Body of pancreas (tissue), 4 donors: Measurements from ENCODE around the gene PTGES. TPM values are rescaled to one million over a fixed set of nuclear protein-coding genes. Genes with fewer than 3 reads are reported as not detected.
"Not testable (repeated sequence)": the region's sequence is repeated elsewhere in the genome, so short reads cannot be mapped to it uniquely, and the experiment has no call there.

Source experiments
- ATAC-seq: fragments of 150-250 bp; one replicate; pipeline ENCODE4 v1.9.1; 2016
- DNase-seq, 4 donors: peaks; one replicate each; pipeline ENCODE4 v3.0.0-alpha.2; 2019
- H3K27ac ChIP-seq, 4 donors: fragments of 200-600 bp; sonication (generic); 1 replicate in 3 of 4; 2 replicates in 1 of 4; pipeline versions ENCODE4 v1.5.1 to v1.6.1; 2016 to 2019; ENCODE audit warnings: mild to moderate bottlenecking in 1 of 4, mixed read lengths in 1 of 4, moderate library complexity in 1 of 4
- H3K27me3 ChIP-seq, 2 donors: fragments of 200-600 bp; sonication (generic); one replicate each; pipeline ENCODE4 v1.6.0; 2016; ENCODE audit warnings: mild to moderate bottlenecking in 1 of 2
- H3K36me3 ChIP-seq, 2 donors: fragments of 200-600 bp; sonication (generic); replicated peaks in 1 of 2; 2 replicates each; pipeline ENCODE4 v1.5.1; 2016; ENCODE audit warnings: low read depth in 2 of 2; ENCODE audit not compliant: insufficient read depth in 1 of 2
- H3K4me1 ChIP-seq: fragments of 200-600 bp; sonication (generic); one replicate; pipeline ENCODE4 v1.6.0; 2016
- H3K4me3 ChIP-seq, 2 donors: fragments of 200-600 bp; sonication (generic); 1 replicate in 1 of 2; 2 replicates in 1 of 2; pipeline ENCODE4 v1.5.1; 2016 to 2019
- H3K9me3 ChIP-seq, 3 donors: fragments of 200-600 bp; sonication (generic); 1 replicate in 2 of 3; 2 replicates in 1 of 3; pipeline ENCODE4 v1.5.1; 2016
- CTCF ChIP-seq, 7 experiments: fragments of 450-650 bp in 4 of 7; fragments of 200-600 bp in 3 of 7; sonication (generic) in 3 of 7; IDR thresholded peaks; one replicate each; pipeline ENCODE4 v1.5.1; 2016 to 2019; ENCODE audit warnings: antibody characterized with exemption in 7 of 7
- POLR2A ChIP-seq, 3 donors: fragments of 450-650 bp; IDR thresholded peaks; one replicate each; pipeline ENCODE4 v1.6.1; 2016; ENCODE audit warnings: antibody characterized with exemption in 3 of 3, mild to moderate bottlenecking in 2 of 3
- WGBS, 2 donors: methylation state at CpG; one replicate each; pipeline ENCODE4 v1.1.5; 2017; 5-methylcytosine and 5-hydroxymethylcytosine counted together
- intact Hi-C: fragments of 100-400 bp; cut with DNase I; formaldehyde crosslinking; loops from one replicate; pipeline ENCODE4 v1.15.1; 2023
- total RNA-seq, 2 donors: library from RNA; depleted of rRNA; stranded (reverse); fragments of >200 nt; gene quantifications; one replicate each; pipeline ENCODE4 v1.1.0, GENCODE V29; 2016

Gene PTGES
- total RNA-seq, 2 donors from 2014 or later = 0.52 to 0.66 TPM

- intact Hi-C loops = loop anchor here (10.0 kb wide), 1 partner anchor 652 kb away; no protein-coding TSS in a partner anchor
- 75 to 82% methylated on average over 10 of the region's 10 CpGs for WGBS, 2 donors
- Histone ChIP-seq H3K27ac (no peak overlapping the region), H3K4me3 (no peak overlapping the region), H3K27me3 (no peaks in the 10 kb centered on the region), H3K4me1 (peaks cover 8% of the 10 kb centered on the region), H3K9me3 (no peaks in the 10 kb centered on the region), H3K36me3 (no peaks in the 10 kb centered on the region)
- DNase-seq (no peak), ATAC-seq (no peak)
- no peak for TF ChIP-seq CTCF (IDR thresholded peaks at IDR 0.05)
- no peak for TF ChIP-seq POLR2A (IDR thresholded peaks at IDR 0.05)
Observed at GRCh38 chr9:129786481-129786880, 33.6 kb upstream of the PTGES start.

DNA sequence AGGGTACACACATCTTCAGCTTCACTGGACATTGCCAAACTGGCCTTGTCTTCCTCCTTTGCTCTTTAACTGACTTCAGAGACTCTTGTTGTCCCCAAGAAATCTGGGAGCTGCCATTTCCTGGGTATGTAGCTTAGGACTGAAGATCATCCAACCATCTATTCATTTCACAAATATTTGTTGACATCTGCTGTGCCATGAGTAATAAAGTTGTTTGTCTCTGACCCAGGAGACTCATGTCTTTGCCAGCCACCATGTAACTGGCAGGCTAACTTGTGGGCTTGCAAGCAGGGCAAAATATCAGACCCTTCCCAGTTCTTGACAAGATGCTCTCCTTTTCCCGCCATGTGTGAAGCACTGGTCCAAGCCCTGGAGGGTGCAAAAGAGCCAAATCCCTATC, 33.0 kb upstream of the PTGES start:
- no peaks in the 10 kb centered on the region for H3K9me3 ChIP-seq
- DNase-seq (no peak), ATAC-seq (no peak)
- no peaks in the 10 kb centered on the region for H3K27me3 ChIP-seq
- H3K27ac ChIP-seq = no peak overlapping the region
- no peaks in the 10 kb centered on the region for H3K36me3 ChIP-seq
- WGBS, 2 donors = 71 to 95% methylated on average over 1 of the region's 1 CpG
- H3K4me1 ChIP-seq = peaks cover 8% of the 10 kb centered on the region
- TF ChIP-seq CTCF (IDR thresholded peaks at IDR 0.05) = no peak
- TF ChIP-seq POLR2A (IDR thresholded peaks at IDR 0.05) = no peak
- H3K4me3 ChIP-seq = no peak overlapping the region
- intact Hi-C loops = loop anchor here (10.0 kb wide), 1 partner anchor 651 kb away; no protein-coding TSS in a partner anchor

- not testable (repeated sequence) for ATAC-seq, DNase-seq, H3K9me3 ChIP-seq, H3K27ac ChIP-seq, H3K4me1 ChIP-seq, H3K4me3 ChIP-seq, H3K36me3 ChIP-seq, H3K27me3 ChIP-seq
- WGBS, 2 donors = 52 to 56% methylated on average over 8 to 11 of the region's 11 CpGs
- intact Hi-C loops = loop anchor here (5.0 to 10.0 kb wide), 2 partner anchors 48 to 650 kb away; no protein-coding TSS in a partner anchor
Observed at GRCh38 chr9:129784970-129785369, 32.1 kb upstream of the PTGES start.

DNA sequence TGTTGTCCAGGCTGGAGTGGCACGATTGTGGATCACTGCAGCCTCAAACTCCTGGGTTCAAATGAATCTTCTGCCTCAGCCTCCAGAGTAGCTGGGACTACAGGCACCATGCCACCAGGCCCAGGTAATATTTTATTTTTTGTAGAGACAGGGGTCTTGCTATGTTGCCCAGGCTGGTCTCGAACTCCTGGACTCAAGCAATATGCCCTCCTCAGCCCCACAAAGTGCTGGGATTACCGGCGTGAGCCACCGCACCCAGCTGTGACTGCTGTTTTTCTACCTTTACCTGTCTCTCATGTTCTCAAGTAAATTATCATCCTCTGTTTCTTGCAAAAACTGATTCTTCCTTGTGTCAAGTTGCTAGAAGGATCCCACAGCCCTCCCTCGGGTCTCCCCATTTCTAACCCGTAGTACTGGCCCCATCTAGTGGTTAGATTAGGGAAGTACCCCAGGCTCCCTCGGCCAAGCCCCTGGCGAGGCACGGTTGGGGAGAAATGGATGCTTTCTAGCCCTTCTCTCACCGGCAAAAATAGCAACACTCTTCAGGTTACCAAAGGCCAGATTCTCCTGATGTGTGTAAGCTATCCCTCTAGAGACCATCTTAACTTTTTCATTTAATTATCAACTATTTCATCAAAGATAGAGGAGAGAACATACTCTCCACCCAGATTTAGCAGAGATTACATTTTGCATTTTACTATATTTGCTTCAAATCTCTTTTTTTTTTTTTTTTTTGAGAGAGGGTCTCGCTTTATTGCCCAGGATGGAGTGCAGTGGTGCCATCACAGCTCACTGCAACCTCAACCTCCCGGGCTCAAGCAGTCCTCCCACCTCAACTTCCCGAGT, 30.9 kb upstream of the PTGES start:
- TF ChIP-seq POLR2A (IDR thresholded peaks at IDR 0.05) = no peak
- peak; percentile 74 to 91 (median 89) for TF ChIP-seq CTCF (IDR thresholded peaks at IDR 0.05)
- ATAC-seq (peak; percentile 91), DNase-seq (peak; percentile 76 to 78 (median 77))
- Histone ChIP-seq H3K9me3 (no peaks in the 10 kb centered on the region), H3K4me1 (peaks cover 5% of the 10 kb centered on the region), H3K27ac (no peak overlapping the region), H3K4me3 (no peak overlapping the region), H3K27me3 (no peaks in the 10 kb centered on the region), H3K36me3 (no peaks in the 10 kb centered on the region)
- WGBS, 2 donors = 28 to 33% methylated on average over 14 of the region's 14 CpGs
- intact Hi-C loops = loop anchor here (5.0 to 10.0 kb wide), 2 partner anchors 46 to 649 kb away; no protein-coding TSS in a partner anchor

DNA sequence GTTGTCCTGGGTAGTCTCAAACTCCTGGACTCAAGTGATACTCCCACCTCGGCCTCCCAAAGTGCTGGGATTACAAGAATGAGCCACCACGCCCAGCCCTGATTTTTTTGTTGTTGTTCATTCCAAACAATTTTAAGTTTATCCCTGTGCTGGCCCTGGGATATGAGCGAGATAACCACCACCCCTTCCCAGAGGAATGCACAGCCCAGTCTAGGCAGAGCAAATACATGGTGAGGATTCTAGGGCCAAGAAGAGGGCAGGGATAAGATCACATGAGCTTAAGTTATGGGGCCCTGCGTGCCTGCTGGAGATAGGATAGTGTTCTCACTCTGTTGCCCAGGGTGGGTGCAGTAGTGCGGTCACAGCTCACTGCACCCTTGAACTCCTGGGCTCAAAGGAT, 29.1 kb upstream of the PTGES start:
- Histone ChIP-seq H3K27me3 (no peaks in the 10 kb centered on the region), H3K27ac (no peak overlapping the region), H3K4me1 (peaks cover 2% of the 10 kb centered on the region), H3K36me3 (no peaks in the 10 kb centered on the region), H3K9me3 (no peaks in the 10 kb centered on the region), H3K4me3 (no peak overlapping the region)
- no peak for TF ChIP-seq POLR2A (IDR thresholded peaks at IDR 0.05)
- ATAC-seq (no peak), DNase-seq (no peak)
- intact Hi-C loops = loop anchor here (5.0 to 10.0 kb wide), 2 partner anchors 45 to 647 kb away; no protein-coding TSS in a partner anchor
- WGBS, 2 donors = 65 to 68% methylated on average over 4 to 5 of the region's 5 CpGs
